Measurements from ENCODE around the gene BOD1.

The BOD1 gene

GRCh38 chr5:173615884-173616576 is 420 bp downstream of the BOD1 start:
- peak overlapping the region; percentile 89 for H3K27ac ChIP-seq (ENCODE audit: low read length)
- H3K27me3 ChIP-seq (ENCODE audit: control insufficient read depth in 1 of 2, insufficient read depth in 2 of 2, low read length in 2 of 2), result no peaks in the 10 kb centered on the region
- peak overlapping the region; percentile 91 to 95 for H3K4me3 ChIP-seq (ENCODE audit: low read length in 2 of 2)
- peaks cover 23% of the 10 kb centered on the region for H3K4me1 ChIP-seq (ENCODE audit: control insufficient read depth, insufficient read depth, low read length)
- peaks cover 12% of the 10 kb centered on the region in 2 donors for H3K36me3 ChIP-seq (ENCODE audit: control insufficient read depth in 2 of 2, insufficient read depth in 2 of 2, low read length in 2 of 2)
- H3K9me3 ChIP-seq (ENCODE audit: control insufficient read depth in 2 of 2, low read length in 2 of 2), result no peaks in the 10 kb centered on the region
- H3K9ac ChIP-seq (ENCODE audit: low read length in 2 of 2), result peak overlapping the region; percentile 82 to 87

- no peaks in the 10 kb centered on the region for H3K9me3 ChIP-seq (ENCODE audit: control insufficient read depth in 2 of 2, low read length in 2 of 2)
- peak overlapping the region; percentile 91 to 95 for H3K4me3 ChIP-seq (ENCODE audit: low read length in 2 of 2)
- no peaks in the 10 kb centered on the region for H3K27me3 ChIP-seq (ENCODE audit: control insufficient read depth in 1 of 2, insufficient read depth in 2 of 2, low read length in 2 of 2)
- peak overlapping the region; percentile 0 to 87 for H3K9ac ChIP-seq (ENCODE audit: low read length in 2 of 2)
- H3K36me3 ChIP-seq (ENCODE audit: control insufficient read depth in 2 of 2, insufficient read depth in 2 of 2, low read length in 2 of 2), result peaks cover 16 to 23% of the 10 kb centered on the region in 2 donors
- no peak overlapping the region for H3K27ac ChIP-seq (ENCODE audit: low read length)
- H3K4me1 ChIP-seq (ENCODE audit: control insufficient read depth, insufficient read depth, low read length), result peaks cover 23% of the 10 kb centered on the region
These were observed 1.9 kb downstream of the BOD1 start for GRCh38 chr5:173614591-173614990.

- Histone ChIP-seq H3K9ac (ENCODE audit: low read length in 2 of 2) (no peak overlapping the region), H3K4me3 (ENCODE audit: low read length in 2 of 2) (peak overlapping the region in 1 of 2 donors; percentile 91), H3K4me1 (ENCODE audit: control insufficient read depth, insufficient read depth, low read length) (peaks cover 23% of the 10 kb centered on the region), H3K9me3 (ENCODE audit: control insufficient read depth in 2 of 2, low read length in 2 of 2) (no peaks in the 10 kb centered on the region), H3K36me3 (ENCODE audit: control insufficient read depth in 2 of 2, insufficient read depth in 2 of 2, low read length in 2 of 2) (peaks cover 24 to 26% of the 10 kb centered on the region in 2 donors), H3K27ac (ENCODE audit: low read length) (no peak overlapping the region), H3K27me3 (ENCODE audit: control insufficient read depth in 1 of 2, insufficient read depth in 2 of 2, low read length in 2 of 2) (no peaks in the 10 kb centered on the region)
These were observed 2.9 kb downstream of the BOD1 start for GRCh38 chr5:173613433-173614159.

GRCh38 chr5:173612948-173613347 is 3.5 kb downstream of the BOD1 start:
- H3K4me3 ChIP-seq (ENCODE audit: low read length in 2 of 2), result no peak overlapping the region
- H3K27ac ChIP-seq (ENCODE audit: low read length), result no peak overlapping the region
- H3K9me3 ChIP-seq (ENCODE audit: control insufficient read depth in 2 of 2, low read length in 2 of 2), result no peaks in the 10 kb centered on the region
- peaks cover 30 to 32% of the 10 kb centered on the region in 2 donors for H3K36me3 ChIP-seq (ENCODE audit: control insufficient read depth in 2 of 2, insufficient read depth in 2 of 2, low read length in 2 of 2)
- H3K27me3 ChIP-seq (ENCODE audit: control insufficient read depth in 1 of 2, insufficient read depth in 2 of 2, low read length in 2 of 2), result no peaks in the 10 kb centered on the region
- H3K9ac ChIP-seq (ENCODE audit: low read length in 2 of 2), result no peak overlapping the region
- H3K4me1 ChIP-seq (ENCODE audit: control insufficient read depth, insufficient read depth, low read length), result peaks cover 23% of the 10 kb centered on the region

- H3K27ac ChIP-seq (ENCODE audit: low read length), result no peak overlapping the region
- H3K9me3 ChIP-seq (ENCODE audit: control insufficient read depth in 2 of 2, low read length in 2 of 2), result no peaks in the 10 kb centered on the region
- peaks cover 42 to 44% of the 10 kb centered on the region in 2 donors for H3K36me3 ChIP-seq (ENCODE audit: control insufficient read depth in 2 of 2, insufficient read depth in 2 of 2, low read length in 2 of 2)
- no peak overlapping the region for H3K9ac ChIP-seq (ENCODE audit: low read length in 2 of 2)
- no peaks in the 10 kb centered on the region for H3K27me3 ChIP-seq (ENCODE audit: control insufficient read depth in 1 of 2, insufficient read depth in 2 of 2, low read length in 2 of 2)
- H3K4me3 ChIP-seq (ENCODE audit: low read length in 2 of 2), result no peak overlapping the region
- peaks cover 23% of the 10 kb centered on the region for H3K4me1 ChIP-seq (ENCODE audit: control insufficient read depth, insufficient read depth, low read length)
These were observed 4.7 kb downstream of the BOD1 start for GRCh38 chr5:173611706-173612105.

GRCh38 chr5:173604141-173604540 is 12.3 kb downstream of the BOD1 start:
- no peak overlapping the region for H3K9ac ChIP-seq (ENCODE audit: low read length in 2 of 2)
- peaks cover 39 to 42% of the 10 kb centered on the region in 2 donors for H3K36me3 ChIP-seq (ENCODE audit: control insufficient read depth in 2 of 2, insufficient read depth in 2 of 2, low read length in 2 of 2)
- no peaks in the 10 kb centered on the region for H3K4me1 ChIP-seq (ENCODE audit: control insufficient read depth, insufficient read depth, low read length)
- no peaks in the 10 kb centered on the region for H3K27me3 ChIP-seq (ENCODE audit: control insufficient read depth in 1 of 2, insufficient read depth in 2 of 2, low read length in 2 of 2)
- no peaks in the 10 kb centered on the region for H3K9me3 ChIP-seq (ENCODE audit: control insufficient read depth in 2 of 2, low read length in 2 of 2)
- H3K4me3 ChIP-seq (ENCODE audit: low read length in 2 of 2), result no peak overlapping the region
- H3K27ac ChIP-seq (ENCODE audit: low read length), result no peak overlapping the region

GRCh38 chr5:173602423-173602822 is 14.0 kb downstream of the BOD1 start:
- Histone ChIP-seq H3K9ac (ENCODE audit: low read length in 2 of 2) (no peak overlapping the region), H3K4me3 (ENCODE audit: low read length in 2 of 2) (no peak overlapping the region), H3K27ac (ENCODE audit: low read length) (no peak overlapping the region), H3K27me3 (ENCODE audit: control insufficient read depth in 1 of 2, insufficient read depth in 2 of 2, low read length in 2 of 2) (no peaks in the 10 kb centered on the region), H3K36me3 (ENCODE audit: control insufficient read depth in 2 of 2, insufficient read depth in 2 of 2, low read length in 2 of 2) (peaks cover 24 to 28% of the 10 kb centered on the region in 2 donors), H3K4me1 (ENCODE audit: control insufficient read depth, insufficient read depth, low read length) (no peaks in the 10 kb centered on the region), H3K9me3 (ENCODE audit: control insufficient read depth in 2 of 2, low read length in 2 of 2) (no peaks in the 10 kb centered on the region)

GRCh38 chr5:173598686-173599085 is 17.8 kb downstream of the BOD1 start:
- Histone ChIP-seq H3K9ac (ENCODE audit: low read length in 2 of 2) (no peak overlapping the region), H3K4me3 (ENCODE audit: low read length in 2 of 2) (no peak overlapping the region), H3K9me3 (ENCODE audit: control insufficient read depth in 2 of 2, low read length in 2 of 2) (no peaks in the 10 kb centered on the region), H3K27me3 (ENCODE audit: control insufficient read depth in 1 of 2, insufficient read depth in 2 of 2, low read length in 2 of 2) (no peaks in the 10 kb centered on the region), H3K27ac (ENCODE audit: low read length) (no peak overlapping the region), H3K36me3 (ENCODE audit: control insufficient read depth in 2 of 2, insufficient read depth in 2 of 2, low read length in 2 of 2) (peaks cover 0 to 2% of the 10 kb centered on the region in 2 donors), H3K4me1 (ENCODE audit: control insufficient read depth, insufficient read depth, low read length) (no peaks in the 10 kb centered on the region)

GRCh38 chr5:173597304-173597703 is 19.1 kb downstream of the BOD1 start:
- H3K27ac ChIP-seq (ENCODE audit: low read length), result no peak overlapping the region
- peaks cover 2 to 11% of the 10 kb centered on the region in 2 donors for H3K9me3 ChIP-seq (ENCODE audit: control insufficient read depth in 2 of 2, low read length in 2 of 2)
- H3K9ac ChIP-seq (ENCODE audit: low read length in 2 of 2), result no peak overlapping the region
- no peaks in the 10 kb centered on the region for H3K4me1 ChIP-seq (ENCODE audit: control insufficient read depth, insufficient read depth, low read length)
- H3K4me3 ChIP-seq (ENCODE audit: low read length in 2 of 2), result no peak overlapping the region
- H3K27me3 ChIP-seq (ENCODE audit: control insufficient read depth in 1 of 2, insufficient read depth in 2 of 2, low read length in 2 of 2), result no peaks in the 10 kb centered on the region
- H3K36me3 ChIP-seq (ENCODE audit: control insufficient read depth in 2 of 2, insufficient read depth in 2 of 2, low read length in 2 of 2), result peaks cover 0 to 2% of the 10 kb centered on the region in 2 donors

- Histone ChIP-seq H3K4me1 (ENCODE audit: control insufficient read depth, insufficient read depth, low read length) (peaks cover 2% of the 10 kb centered on the region), H3K36me3 (ENCODE audit: control insufficient read depth in 2 of 2, insufficient read depth in 2 of 2, low read length in 2 of 2) (peaks cover 0 to 2% of the 10 kb centered on the region in 2 donors), H3K27ac (ENCODE audit: low read length) (no peak overlapping the region), H3K27me3 (ENCODE audit: control insufficient read depth in 1 of 2, insufficient read depth in 2 of 2, low read length in 2 of 2) (no peaks in the 10 kb centered on the region), H3K4me3 (ENCODE audit: low read length in 2 of 2) (no peak overlapping the region), H3K9me3 (ENCODE audit: control insufficient read depth in 2 of 2, low read length in 2 of 2) (peaks cover 6 to 14% of the 10 kb centered on the region in 2 donors), H3K9ac (ENCODE audit: low read length in 2 of 2) (no peak overlapping the region)
These were observed 20.6 kb downstream of the BOD1 start for GRCh38 chr5:173595841-173596240.

GRCh38 chr5:173594061-173594460 is 22.4 kb downstream of the BOD1 start:
- no peaks in the 10 kb centered on the region for H3K27me3 ChIP-seq (ENCODE audit: control insufficient read depth in 1 of 2, insufficient read depth in 2 of 2, low read length in 2 of 2)
- peaks cover 2% of the 10 kb centered on the region for H3K4me1 ChIP-seq (ENCODE audit: control insufficient read depth, insufficient read depth, low read length)
- no peak overlapping the region for H3K9ac ChIP-seq (ENCODE audit: low read length in 2 of 2)
- peaks cover 0 to 2% of the 10 kb centered on the region in 2 donors for H3K36me3 ChIP-seq (ENCODE audit: control insufficient read depth in 2 of 2, insufficient read depth in 2 of 2, low read length in 2 of 2)
- H3K4me3 ChIP-seq (ENCODE audit: low read length in 2 of 2), result no peak overlapping the region
- no peak overlapping the region for H3K27ac ChIP-seq (ENCODE audit: low read length)
- peaks cover 6 to 14% of the 10 kb centered on the region in 2 donors for H3K9me3 ChIP-seq (ENCODE audit: control insufficient read depth in 2 of 2, low read length in 2 of 2)
